ENCODE data around the gene FBXO44. TPM values are rescaled to one million over a fixed set of nuclear protein-coding genes. Genes with fewer than 3 reads are reported as not detected.

Gene FBXO44
- total and polyA plus RNA-seq, 2 donors (not counting 1 experiment from before 2014, with no cell fraction given), result 8.1 to 17.8 TPM

GRCh38 chr1:11657654-11658053, 3.0 kb downstream of the FBXO44 start:
- TF ChIP-seq CTCF (conservative IDR thresholded peaks at IDR 0.05 in 1 of 2, IDR thresholded peaks at IDR 0.05 in 1 of 2; ENCODE audit: low read depth in 1 of 2, low read length in 2 of 2) (no peak), EZH2 (IDR thresholded peaks at IDR 0.05; ENCODE audit: low read length, missing control alignments) (no peak)
- H2AFZ ChIP-seq (ENCODE audit: low read length), result no peak overlapping the region
- no peak overlapping the region for H3K9ac ChIP-seq (ENCODE audit: insufficient read depth, low read length)
- H3K4me2 ChIP-seq (ENCODE audit: extremely low read depth, insufficient read depth, low read length), result no peak overlapping the region
- no peak overlapping the region for H3K27ac ChIP-seq (ENCODE audit: insufficient read depth, low read length)
- DNase-seq (ENCODE audit: low read depth in 2 of 2), result no peak
- no peaks in the 10 kb centered on the region for H3K36me3 ChIP-seq (ENCODE audit: control insufficient read depth, insufficient read depth, low read length)
- H3K4me3 ChIP-seq (replicated peaks in 1 of 4; ENCODE audit: control extremely low read depth in 1 of 4, insufficient read depth in 1 of 4, low read depth in 3 of 4, low read length in 4 of 4), result no peak overlapping the region
- H3K79me2 ChIP-seq (ENCODE audit: control insufficient read depth, insufficient read depth, low read length), result no peaks in the 10 kb centered on the region
- H3K9me3 ChIP-seq (ENCODE audit: control insufficient read depth, insufficient read depth, low read depth, low read length), result no peaks in the 10 kb centered on the region
- H3K27me3 ChIP-seq (ENCODE audit: control insufficient read depth, insufficient read depth, low read length), result no peaks in the 10 kb centered on the region
- H3K4me1 ChIP-seq (ENCODE audit: control insufficient read depth, extremely low read depth, insufficient read depth, low read length), result peaks cover 3% of the 10 kb centered on the region
- no peaks in the 10 kb centered on the region for H4K20me1 ChIP-seq (ENCODE audit: control insufficient read depth, extremely low read depth, insufficient read depth, low read length)

- H3K4me2 ChIP-seq (ENCODE audit: extremely low read depth, insufficient read depth, low read length), result no peak overlapping the region
- no peak for TF ChIP-seq CTCF (conservative IDR thresholded peaks at IDR 0.05 in 1 of 2, IDR thresholded peaks at IDR 0.05 in 1 of 2; ENCODE audit: low read depth in 1 of 2, low read length in 2 of 2)
- no peak for DNase-seq (ENCODE audit: low read depth in 2 of 2)
Measured at GRCh38 chr1:11658542-11658941, 3.9 kb downstream of the FBXO44 start.

GRCh38 chr1:11659748-11660147, 5.1 kb downstream of the FBXO44 start:
- no peak for TF ChIP-seq CTCF (conservative IDR thresholded peaks at IDR 0.05 in 1 of 2, IDR thresholded peaks at IDR 0.05 in 1 of 2; ENCODE audit: low read depth in 1 of 2, low read length in 2 of 2)
- no peak for TF ChIP-seq EZH2 (IDR thresholded peaks at IDR 0.05; ENCODE audit: low read length, missing control alignments)
- no peaks in the 10 kb centered on the region for H3K9me3 ChIP-seq (ENCODE audit: control insufficient read depth, insufficient read depth, low read depth, low read length)
- H3K4me2 ChIP-seq (ENCODE audit: extremely low read depth, insufficient read depth, low read length), result no peak overlapping the region

More at GRCh38 chr1:11658542-11658941, 3.9 kb downstream of the FBXO44 start:
- Histone ChIP-seq H3K4me1 (ENCODE audit: control insufficient read depth, extremely low read depth, insufficient read depth, low read length) (peaks cover 3% of the 10 kb centered on the region), H3K4me3 (replicated peaks in 1 of 4; ENCODE audit: control extremely low read depth in 1 of 4, insufficient read depth in 1 of 4, low read depth in 3 of 4, low read length in 4 of 4) (no peak overlapping the region), H4K20me1 (ENCODE audit: control insufficient read depth, extremely low read depth, insufficient read depth, low read length) (no peaks in the 10 kb centered on the region), H3K79me2 (ENCODE audit: control insufficient read depth, insufficient read depth, low read length) (no peaks in the 10 kb centered on the region), H3K9me3 (ENCODE audit: control insufficient read depth, insufficient read depth, low read depth, low read length) (no peaks in the 10 kb centered on the region), H2AFZ (ENCODE audit: low read length) (no peak overlapping the region), H3K9ac (ENCODE audit: insufficient read depth, low read length) (no peak overlapping the region), H3K27ac (ENCODE audit: insufficient read depth, low read length) (no peak overlapping the region), H3K27me3 (ENCODE audit: control insufficient read depth, insufficient read depth, low read length) (no peaks in the 10 kb centered on the region), H3K36me3 (ENCODE audit: control insufficient read depth, insufficient read depth, low read length) (no peaks in the 10 kb centered on the region)

More at GRCh38 chr1:11659748-11660147, 5.1 kb downstream of the FBXO44 start:
- Histone ChIP-seq H3K4me1 (ENCODE audit: control insufficient read depth, extremely low read depth, insufficient read depth, low read length) (peaks cover 3% of the 10 kb centered on the region), H3K36me3 (ENCODE audit: control insufficient read depth, insufficient read depth, low read length) (no peaks in the 10 kb centered on the region), H3K27ac (ENCODE audit: insufficient read depth, low read length) (no peak overlapping the region), H3K27me3 (ENCODE audit: control insufficient read depth, insufficient read depth, low read length) (no peaks in the 10 kb centered on the region), H2AFZ (ENCODE audit: low read length) (no peak overlapping the region), H3K79me2 (ENCODE audit: control insufficient read depth, insufficient read depth, low read length) (no peaks in the 10 kb centered on the region), H3K9ac (ENCODE audit: insufficient read depth, low read length) (no peak overlapping the region), H4K20me1 (ENCODE audit: control insufficient read depth, extremely low read depth, insufficient read depth, low read length) (no peaks in the 10 kb centered on the region), H3K4me3 (replicated peaks in 1 of 4; ENCODE audit: control extremely low read depth in 1 of 4, insufficient read depth in 1 of 4, low read depth in 3 of 4, low read length in 4 of 4) (no peak overlapping the region)
- no peak for DNase-seq (ENCODE audit: low read depth in 2 of 2)
